GM04504 (cell line): ENCODE measurements around the gene RTL10.

Source experiments
- DNase-seq: peaks from one replicate; pipeline ENCODE4 v3.0.0-alpha.2; 2012; ENCODE audit warnings: low read depth

RTL10 gene

DNA sequence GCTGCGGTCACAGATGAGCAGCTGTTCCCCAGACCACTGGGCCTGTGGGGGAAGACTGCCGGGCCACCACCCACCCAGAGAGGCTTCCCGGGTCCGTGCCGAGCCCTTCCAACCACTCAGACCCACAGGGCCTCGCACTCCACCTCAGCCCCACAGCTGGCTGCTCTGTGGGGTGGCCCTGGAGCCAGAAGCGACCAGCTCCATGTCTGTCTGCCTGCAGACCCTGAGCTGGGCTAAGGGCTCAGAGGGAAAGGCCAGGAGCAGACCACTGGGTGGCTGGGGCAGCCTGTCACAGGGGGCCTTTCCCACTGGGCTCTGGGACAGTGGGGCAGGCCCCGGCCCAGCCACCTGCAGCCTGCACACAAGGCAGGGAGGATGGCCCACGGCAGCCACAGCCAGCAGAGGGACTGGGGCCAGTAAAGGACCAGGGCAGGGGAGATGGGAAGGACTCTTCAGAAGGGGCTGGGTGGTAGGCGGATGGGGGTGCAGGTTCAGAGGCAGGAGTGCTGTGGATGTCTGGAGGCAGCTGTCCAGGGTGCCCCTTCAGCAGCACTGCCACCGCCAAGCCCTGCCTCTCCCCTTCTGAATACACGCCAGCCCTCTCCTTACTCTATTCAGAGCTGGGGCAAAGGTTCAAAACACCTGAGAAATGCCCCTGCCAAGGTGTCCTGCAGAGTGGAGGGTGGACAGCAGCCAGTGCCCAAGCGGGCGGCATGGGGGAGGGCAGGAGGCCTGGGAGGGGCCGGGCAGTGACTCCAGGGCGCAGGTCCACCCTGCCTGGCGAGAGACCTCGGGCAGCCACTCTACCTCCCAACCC is 32.2 kb downstream of the RTL10 start:
- DNase-seq, result no peak

DNA sequence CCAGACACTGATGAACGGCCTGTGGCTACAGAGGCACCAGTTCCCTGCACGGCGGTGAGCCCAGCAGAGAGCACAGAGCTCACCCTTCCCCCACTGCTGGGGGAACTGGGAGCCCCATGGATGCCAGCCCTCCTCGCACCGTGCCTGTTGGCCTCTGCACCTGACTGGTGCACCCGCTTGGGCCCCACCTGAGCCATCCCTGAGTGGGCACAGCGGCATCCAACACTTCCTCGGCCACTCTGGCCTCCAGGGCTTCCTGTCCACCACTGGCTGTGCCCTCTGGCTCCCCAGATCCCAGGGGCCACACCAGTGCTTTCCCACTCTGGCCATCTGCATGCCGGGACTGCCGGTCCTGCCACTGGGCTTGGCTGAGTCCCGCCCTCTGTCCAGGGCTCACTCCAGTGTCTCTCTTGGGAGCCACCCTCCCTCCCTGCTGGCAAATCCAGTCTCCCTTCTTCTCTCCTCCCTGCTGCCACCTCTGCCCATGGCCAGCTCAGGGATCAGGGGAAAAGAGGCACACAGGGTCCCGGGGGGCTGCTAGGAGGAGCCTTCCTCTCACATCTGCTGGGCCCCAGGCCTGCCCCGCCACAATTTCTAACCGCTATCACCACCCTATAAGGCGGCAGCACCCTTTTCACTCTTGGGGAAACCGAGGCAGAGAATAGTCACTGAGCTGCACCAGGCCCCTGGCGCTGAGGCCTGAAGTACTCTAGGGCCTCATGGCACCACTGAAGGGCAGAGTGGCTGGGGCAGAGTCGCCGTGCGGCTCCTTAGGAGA is 33.0 kb downstream of the RTL10 start:
- DNase-seq, result no peak

DNA sequence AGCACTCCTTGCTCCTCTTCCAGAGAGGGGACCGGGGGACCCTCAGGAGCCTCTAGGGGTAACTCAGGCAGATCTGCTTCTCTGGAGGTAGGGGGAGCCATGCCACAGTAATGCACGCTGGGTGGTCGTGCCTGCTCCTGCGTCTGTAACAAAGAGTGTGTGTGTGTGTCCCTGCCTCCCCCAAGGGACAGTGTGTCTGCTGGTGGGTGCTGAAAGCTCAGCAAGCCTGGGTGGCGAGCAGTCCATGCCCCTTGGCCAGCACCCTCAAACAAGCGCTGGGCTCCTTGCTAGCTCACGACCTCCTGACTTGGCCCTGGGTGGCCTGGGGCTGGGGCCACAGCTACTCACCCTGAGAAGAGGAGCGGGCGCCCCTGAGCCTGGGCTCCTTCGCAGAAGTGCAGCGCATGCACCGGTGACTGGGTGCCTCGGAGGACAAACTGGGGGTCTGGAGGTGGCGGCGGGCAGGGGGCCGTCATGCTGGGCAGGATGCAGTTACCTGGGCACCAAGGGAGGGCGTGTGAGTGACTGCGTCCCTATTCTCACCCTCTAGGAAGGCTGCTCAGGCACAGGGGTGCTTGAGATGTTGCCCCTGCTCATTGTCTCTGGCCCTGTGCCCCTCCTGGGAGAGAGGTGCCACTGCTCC is 33.7 kb downstream of the RTL10 start:
- DNase-seq, result no peak

GRCh38 chr22:19819911-19820879 is 34.5 kb downstream of the RTL10 start:
- no peak for DNase-seq

DNA sequence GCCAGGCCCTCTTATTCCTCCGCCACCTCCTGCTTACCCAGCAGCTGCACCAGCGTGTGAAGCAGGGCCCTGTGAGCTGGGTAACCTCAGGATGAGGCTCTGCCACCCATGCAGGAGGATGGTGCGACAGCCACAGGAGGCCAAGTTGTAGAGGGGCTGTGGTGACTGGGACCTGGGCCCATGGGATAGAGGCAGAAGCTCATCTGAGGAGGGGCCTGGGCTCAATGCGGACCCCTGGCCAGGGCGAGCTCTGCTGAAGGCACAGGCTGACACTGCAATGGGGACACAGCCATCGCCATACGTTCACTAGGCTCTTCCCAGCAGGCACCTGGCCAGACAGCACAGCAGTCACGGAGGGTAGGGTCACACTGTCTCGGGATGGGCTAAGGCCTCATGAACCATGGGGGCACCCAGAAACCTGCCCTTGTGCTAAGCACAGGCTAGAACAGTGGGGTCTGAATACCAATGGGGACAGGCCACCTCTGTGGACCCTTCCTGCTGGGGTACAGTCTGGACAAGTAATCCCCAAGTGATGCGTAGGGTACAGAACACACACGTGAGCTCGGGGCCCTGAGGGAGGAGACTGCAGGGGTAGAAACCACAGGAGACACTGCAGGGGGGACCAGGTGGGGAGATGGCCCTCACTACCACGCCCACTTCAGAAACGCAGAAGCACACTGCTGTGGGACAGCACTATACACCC is 35.3 kb downstream of the RTL10 start:
- DNase-seq, result no peak

DNA sequence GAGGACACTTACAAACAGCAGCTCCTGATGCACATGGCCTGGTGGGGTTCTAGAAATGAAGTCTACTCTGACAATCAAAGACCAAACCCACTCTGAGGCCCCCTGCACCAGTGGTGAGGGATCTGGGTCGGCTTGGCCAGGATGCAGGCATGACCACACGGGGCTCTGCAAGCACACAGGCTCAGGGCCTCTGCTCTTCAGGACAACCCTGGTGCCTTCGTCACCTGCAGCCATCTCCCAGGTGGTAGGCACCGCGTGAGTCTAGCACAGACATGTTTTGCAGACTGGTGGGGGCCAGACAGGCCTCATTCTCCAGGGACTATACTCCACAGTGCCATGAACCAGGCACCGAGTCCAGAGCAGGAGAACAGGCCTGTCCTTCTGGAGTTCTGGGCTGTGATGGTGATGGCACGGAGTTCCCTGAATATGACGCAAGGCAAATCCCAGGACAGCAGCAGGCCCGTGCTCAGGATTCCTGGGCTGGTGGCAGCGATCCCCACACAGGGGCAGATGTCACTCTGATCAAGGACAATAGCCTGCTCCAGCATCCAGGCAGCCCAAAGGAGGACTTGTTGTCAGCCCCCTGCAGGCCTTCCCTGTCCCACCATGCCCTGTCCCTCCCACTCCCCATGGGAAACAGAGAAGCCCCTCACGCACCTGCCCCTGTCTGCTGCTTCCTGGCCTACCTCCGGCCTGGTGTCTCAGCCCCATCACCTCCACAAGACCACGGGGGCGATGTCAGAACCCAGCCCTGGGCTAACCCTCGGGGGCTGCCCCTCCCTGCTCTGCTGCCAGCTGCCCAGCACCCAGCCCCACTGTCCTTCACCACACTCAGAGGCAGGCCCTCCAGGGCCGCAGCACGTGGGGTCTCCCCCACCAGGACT is 36.1 kb downstream of the RTL10 start:
- no peak for DNase-seq

- DNase-seq, result no peak
These were observed 38.1 kb downstream of the RTL10 start for GRCh38 chr22:19816372-19817119.

GRCh38 chr22:19815823-19816290 is 38.8 kb downstream of the RTL10 start:
- no peak for DNase-seq

GRCh38 chr22:19815093-19815822 is 39.4 kb downstream of the RTL10 start:
- no peak for DNase-seq

- DNase-seq, result no peak
These were observed 40.2 kb downstream of the RTL10 start for GRCh38 chr22:19814428-19814827.

GRCh38 chr22:19812910-19813309 is 41.8 kb downstream of the RTL10 start:
- no peak for DNase-seq

DNA sequence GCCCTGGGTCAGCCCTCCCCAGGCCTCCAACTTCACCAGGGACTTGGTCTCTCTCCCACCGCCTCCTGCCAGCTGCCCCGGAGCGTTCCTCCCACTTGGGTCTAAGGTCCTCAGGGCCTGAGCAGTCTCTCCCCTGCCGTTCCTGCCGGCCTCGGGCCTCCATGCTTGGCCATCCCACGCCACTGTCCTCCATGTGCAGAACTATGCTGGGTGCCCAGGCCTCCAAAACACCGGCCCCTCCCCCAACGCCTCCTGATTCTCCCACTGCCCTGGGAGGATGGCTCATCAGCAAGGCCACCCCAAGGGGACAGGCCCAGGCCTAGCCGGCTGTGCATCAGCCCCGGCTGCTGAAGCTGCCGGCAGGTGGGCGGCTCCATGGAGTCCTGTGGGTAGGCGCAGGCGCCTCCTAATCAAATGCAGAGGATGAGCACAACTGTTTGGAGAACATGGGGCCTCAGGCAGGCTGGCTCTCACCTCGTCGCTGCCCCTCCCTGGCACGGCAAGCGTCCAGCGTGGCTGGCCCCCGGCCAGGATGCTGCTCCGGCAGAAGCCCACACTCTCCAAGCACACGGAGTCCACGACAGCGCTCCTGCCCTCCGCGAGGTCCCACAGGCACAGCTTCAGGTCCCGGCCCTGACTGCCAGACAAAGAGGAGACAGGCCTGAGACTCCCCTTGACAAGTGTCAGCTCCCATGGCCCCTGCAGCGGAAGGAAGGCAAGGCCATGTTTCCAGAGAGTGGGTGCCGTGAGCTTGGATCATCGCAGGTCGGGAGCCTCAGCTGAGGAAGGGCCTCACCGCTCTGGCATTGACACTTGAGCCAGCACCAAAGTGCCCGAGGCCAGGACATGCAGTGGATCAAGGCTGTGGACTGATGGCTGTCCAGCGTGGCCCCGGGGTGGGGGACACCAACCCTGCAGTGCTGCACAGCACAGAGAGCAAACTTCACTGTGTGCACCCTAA is 42.6 kb downstream of the RTL10 start:
- no peak for DNase-seq

DNA sequence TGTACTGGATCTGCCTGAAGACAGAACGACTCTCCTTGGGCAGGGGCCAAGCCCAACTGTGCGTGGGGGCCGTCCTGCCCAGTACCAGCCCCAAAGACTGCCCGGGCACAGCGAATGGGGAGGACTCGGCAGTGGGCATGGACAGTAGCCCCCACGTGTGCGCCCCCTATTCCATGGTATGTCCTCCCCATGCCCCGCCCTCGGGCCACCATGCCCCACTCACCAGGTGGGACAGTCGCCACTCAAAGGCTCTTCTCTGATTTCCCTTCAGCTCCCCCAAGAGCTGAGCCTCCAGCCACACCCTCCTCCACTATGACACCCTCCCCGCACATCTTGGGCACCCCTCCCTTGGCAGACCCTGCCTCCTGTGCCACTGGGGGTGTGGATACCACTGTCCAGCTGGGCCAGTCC is 43.5 kb downstream of the RTL10 start:
- DNase-seq, result no peak

DNA sequence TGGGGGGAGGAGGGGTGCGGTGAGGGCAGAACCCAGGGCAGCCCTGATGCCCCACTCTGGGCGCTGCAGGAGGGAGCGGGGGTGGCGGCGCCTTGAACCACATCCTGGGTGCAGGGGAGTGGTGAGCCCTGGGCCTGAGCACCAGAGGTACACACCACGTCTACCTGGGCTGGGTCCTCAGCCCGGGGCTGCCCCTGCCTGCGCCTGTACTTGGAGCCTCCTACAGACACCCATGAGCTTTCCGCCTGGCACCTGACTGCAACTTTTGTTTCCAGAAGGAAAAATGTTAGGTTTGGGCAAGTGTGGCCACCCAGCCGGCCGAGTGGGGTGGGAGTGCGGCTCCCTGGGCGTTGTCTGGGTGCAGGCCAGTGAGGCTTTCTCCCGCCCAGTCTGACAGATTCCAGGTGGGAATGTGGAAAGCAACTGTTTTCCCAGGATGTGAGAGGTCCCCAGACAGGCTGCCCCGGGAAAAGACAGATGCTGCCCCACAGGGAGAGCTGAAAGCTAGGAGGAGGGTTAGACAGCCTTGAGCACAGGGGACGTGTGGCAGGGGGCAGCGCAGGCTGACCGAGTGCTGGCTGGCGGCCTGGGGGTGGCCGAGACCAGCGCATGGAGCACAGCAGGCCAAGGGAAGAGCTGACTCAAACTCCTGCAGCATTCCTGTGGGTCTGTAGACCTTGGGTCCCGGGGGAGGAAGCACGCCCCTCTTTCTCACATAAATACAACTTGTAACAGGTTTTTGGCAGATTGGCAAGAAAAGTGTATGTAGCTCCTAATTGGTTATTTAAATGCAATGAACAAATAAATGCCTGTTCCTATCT is 44.1 kb downstream of the RTL10 start:
- peak; percentile 67 for DNase-seq

GRCh38 chr22:19809741-19810140 is 44.9 kb downstream of the RTL10 start:
- no peak for DNase-seq

- DNase-seq, result no peak
These were observed 45.7 kb downstream of the RTL10 start for GRCh38 chr22:19808873-19809478.
